Measurements from ENCODE around the gene CDC42BPA.

- TF ChIP-seq FOSL2 (IDR thresholded peaks at IDR 0.05) = no peak
- no peak for TF ChIP-seq FOSL2 (CRISPR knock-in tag; IDR thresholded peaks at IDR 0.05)
- no peak for TF ChIP-seq ZFP36 (IDR thresholded peaks at IDR 0.05; ENCODE audit: borderline replicate concordance, partially characterized antibody)
- TF ChIP-seq MAX (IDR thresholded peaks at IDR 0.05) = no peak
- TF ChIP-seq ESRRA (IDR thresholded peaks at IDR 0.05; ENCODE audit: borderline replicate concordance, low read length) = no peak
- TF ChIP-seq CTCF (IDR thresholded peaks at IDR 0.05) = no peak
- TF ChIP-seq POLR2A (IDR thresholded peaks at IDR 0.05; ENCODE audit: low read length) = no peak
- TF ChIP-seq HDAC2 (IDR thresholded peaks at IDR 0.05) = no peak
- TF ChIP-seq HOXB5 (CRISPR knock-in tag; IDR thresholded peaks at IDR 0.05) = no peak
- TF ChIP-seq CHD2 (IDR thresholded peaks at IDR 0.05; ENCODE audit: low read length, partially characterized antibody) = no peak
- no peak for TF ChIP-seq E2F6 (IDR thresholded peaks at IDR 0.05; ENCODE audit: borderline replicate concordance, low read depth)
- TF ChIP-seq BCL3 (IDR thresholded peaks at IDR 0.05) = no peak
- no peak for TF ChIP-seq POLR2AphosphoS2 (conservative IDR thresholded peaks at IDR 0.05; ENCODE audit: low read length)
- TF ChIP-seq USF2 (IDR thresholded peaks at IDR 0.05) = no peak
- no peak for TF ChIP-seq EHMT2 (IDR thresholded peaks at IDR 0.05; ENCODE audit: low read depth)
Observed at GRCh38 chr1:227062306-227062705, 256.0 kb downstream of the CDC42BPA start.
